H1 (cell line): ENCODE data around the gene PPA1. TPM values are rescaled to one million over a fixed set of nuclear protein-coding genes. Genes with fewer than 3 reads are reported as not detected.

Experiments used
- CTCF ChIA-PET: fragments of 300-600 bp; sonication (Branson Sonifier 250); formaldehyde crosslinking; loops from one replicate; lab custom pipeline; 2021; ENCODE audit not compliant: partially characterized antibody; lab: Charles Lee
- POLR2A ChIA-PET: fragments of 300-600 bp; sonication (Branson Sonifier 250); formaldehyde crosslinking; loops from one replicate; lab custom pipeline; 2021; ENCODE audit warnings: inconsistent platforms; ENCODE audit not compliant: partially characterized antibody; lab: Charles Lee
- DNase-seq, 2 experiments: peaks; one replicate each; pipeline versions ENCODE4 v3.0.0 to v3.0.0-alpha.2; 2010 to 2022; ENCODE audit warnings: low spot score in 2 of 2, low read depth in 1 of 2, mixed read lengths in 1 of 2
- FAIRE-seq: peaks from 2 replicates; lab custom pipeline; 2011; peaks lifted over from hg19 to GRCh38; lab: Jason Lieb, UNC
- H2AFZ ChIP-seq: 2 replicates; pipeline ENCODE4 v1.8.1; 2012; ENCODE audit warnings: low read length, inconsistent platforms
- H2AK5ac ChIP-seq: 2 replicates; pipeline ENCODE4 v1.6.1; 2013; ENCODE audit warnings: low read depth, low read length
- H2BK120ac ChIP-seq: replicated peaks from 2 replicates; pipeline ENCODE3; 2013; ENCODE audit warnings: low read depth, low read length, inconsistent platforms
- H2BK12ac ChIP-seq: 2 replicates; pipeline ENCODE4 v1.6.1; 2013; ENCODE audit warnings: low read depth, low read length
- H2BK15ac ChIP-seq: 2 replicates; pipeline ENCODE4 v1.6.1; 2013; ENCODE audit warnings: low read length
- H2BK20ac ChIP-seq: 2 replicates; pipeline ENCODE4 v1.6.1; 2013; ENCODE audit warnings: low read length
- H2BK5ac ChIP-seq: 2 replicates; pipeline ENCODE4 v1.6.1; 2013; ENCODE audit warnings: low read depth, low read length
- H3K14ac ChIP-seq: 2 replicates; pipeline ENCODE4 v1.6.1; 2013; ENCODE audit warnings: inconsistent platforms; ENCODE audit not compliant: insufficient read length
- H3K18ac ChIP-seq: 2 replicates; pipeline ENCODE4 v1.6.1; 2013; ENCODE audit warnings: low read length; ENCODE audit errors: extremely low read depth
- H3K23ac ChIP-seq: 2 replicates; pipeline ENCODE4 v1.6.1; 2013; ENCODE audit warnings: inconsistent platforms; ENCODE audit not compliant: insufficient read length
- H3K23me2 ChIP-seq: 2 replicates; pipeline ENCODE4 v1.6.1; 2013; ENCODE audit warnings: low read depth, low read length
- H3K27ac ChIP-seq: 2 replicates; pipeline ENCODE4 v1.6.1; 2011; ENCODE audit warnings: low read depth, low read length, inconsistent platforms
- H3K27me3 ChIP-seq, 4 experiments: replicated peaks in 1 of 4; 1 replicate in 1 of 4; 2 replicates in 3 of 4; pipeline versions ENCODE4 v1.6.1 to v1.8.1; 2011 to 2013; ENCODE audit warnings: low read length in 3 of 4, mild to moderate bottlenecking in 3 of 4, inconsistent platforms in 2 of 4, mixed read lengths in 2 of 4, moderate library complexity in 1 of 4; ENCODE audit not compliant: control insufficient read depth in 3 of 4, insufficient read depth in 3 of 4; ENCODE audit errors: extremely low read depth in 1 of 4
- H3K36me3 ChIP-seq, 4 experiments: 2 replicates each; pipeline versions ENCODE4 v1.6.1 to v1.8.1; 2011 to 2013; ENCODE audit warnings: mild to moderate bottlenecking in 4 of 4, low read length in 3 of 4, moderate library complexity in 2 of 4, control low read depth in 1 of 4, inconsistent platforms in 1 of 4; ENCODE audit not compliant: insufficient read depth in 4 of 4, control insufficient read depth in 2 of 4
- H3K4ac ChIP-seq: replicated peaks from 2 replicates; pipeline ENCODE3; 2013; ENCODE audit warnings: low read length, low read depth, mixed read lengths, inconsistent platforms; ENCODE audit not compliant: insufficient read length
- H3K4me1 ChIP-seq, 4 experiments: replicated peaks in 1 of 4; 1 replicate in 1 of 4; 2 replicates in 3 of 4; pipeline versions ENCODE4 v1.6.1 to v1.8.1; 2011 to 2013; ENCODE audit warnings: low read length in 3 of 4, inconsistent platforms in 2 of 4, mixed read lengths in 1 of 4; ENCODE audit not compliant: insufficient read depth in 4 of 4, control insufficient read depth in 3 of 4
- H3K4me2 ChIP-seq, 2 experiments: 2 replicates each; pipeline versions ENCODE4 v1.6.1 to v1.8.1; 2011 to 2013; ENCODE audit warnings: low read depth in 2 of 2, low read length in 2 of 2, control low read depth in 1 of 2, inconsistent platforms in 1 of 2, mild to moderate bottlenecking in 1 of 2; ENCODE audit not compliant: insufficient read depth in 1 of 2
- H3K4me3 ChIP-seq, 4 experiments: fragments of 200-600, 300-600 bp in 1 of 4; sonication (generic), shearing (Covaris generic), sonication (Bioruptor Twin) in 1 of 4; 2 replicates each; pipeline versions ENCODE4 v1.5.1 to v1.8.1; 2011 to 2016; ENCODE audit warnings: low read length in 4 of 4, low read depth in 3 of 4, control low read depth in 2 of 4, inconsistent platforms in 2 of 4, mild to moderate bottlenecking in 2 of 4, mixed read lengths in 1 of 4, moderate library complexity in 1 of 4; ENCODE audit not compliant: insufficient read depth in 2 of 4; ENCODE audit errors: extremely low read depth in 1 of 4
- H3K56ac ChIP-seq: replicated peaks from 2 replicates; pipeline ENCODE3; 2013; ENCODE audit warnings: low read depth, mild to moderate bottlenecking, mixed read lengths, low read length, inconsistent platforms; ENCODE audit not compliant: insufficient read length
- H3K79me1 ChIP-seq: 2 replicates; pipeline ENCODE4 v1.6.1; 2013; ENCODE audit warnings: low read depth, low read length, control low read depth
- H3K79me2 ChIP-seq, 2 experiments: 2 replicates each; pipeline versions ENCODE4 v1.6.1 to v1.8.1; 2012 to 2013; ENCODE audit warnings: low read length in 2 of 2, mild to moderate bottlenecking in 2 of 2, inconsistent platforms in 1 of 2; ENCODE audit not compliant: insufficient read depth in 2 of 2, control insufficient read depth in 1 of 2
- H3K9ac ChIP-seq, 4 experiments: replicated peaks in 1 of 4; 1 replicate in 1 of 4; 2 replicates in 3 of 4; pipeline versions ENCODE4 v1.6.1 to v1.8.1; 2011 to 2013; ENCODE audit warnings: low read depth in 3 of 4, low read length in 3 of 4, control low read depth in 2 of 4, mild to moderate bottlenecking in 2 of 4, moderate library complexity in 2 of 4, inconsistent platforms in 1 of 4; ENCODE audit errors: extremely low read depth in 1 of 4
- H3K9me3 ChIP-seq, 2 experiments: 2 replicates each; pipeline versions ENCODE4 v1.6.1 to v1.8.1; 2012 to 2013; ENCODE audit warnings: mild to moderate bottlenecking in 2 of 2, moderate library complexity in 2 of 2, control low read depth in 1 of 2, inconsistent platforms in 1 of 2, low read depth in 1 of 2, low read length in 1 of 2, mixed read lengths in 1 of 2; ENCODE audit not compliant: insufficient read depth in 2 of 2
- H4K20me1 ChIP-seq, 2 experiments: replicated peaks in 1 of 2; 2 replicates each; pipeline versions ENCODE3 to v1.8.1; 2011 to 2013; ENCODE audit warnings: inconsistent platforms in 2 of 2, low read length in 2 of 2, mild to moderate bottlenecking in 1 of 2; ENCODE audit not compliant: insufficient read depth in 2 of 2, control insufficient read depth in 1 of 2
- H4K5ac ChIP-seq: 2 replicates; pipeline ENCODE4 v1.6.1; 2013; ENCODE audit warnings: low read length, low read depth, mixed read lengths, inconsistent platforms; ENCODE audit not compliant: insufficient read length
- H4K8ac ChIP-seq: 2 replicates; pipeline ENCODE4 v1.8.0; 2013; ENCODE audit warnings: mild to moderate bottlenecking, moderate library complexity, low read length, inconsistent platforms; ENCODE audit not compliant: insufficient read depth; ENCODE audit errors: extremely low read depth
- H4K91ac ChIP-seq: replicated peaks from 2 replicates; pipeline ENCODE3; 2013; ENCODE audit warnings: low read length, mixed read lengths, inconsistent platforms; ENCODE audit not compliant: insufficient read length
- ATF2 ChIP-seq: IDR thresholded peaks from 2 replicates; pipeline ENCODE4 v1.6.1; 2012; ENCODE audit warnings: low read length, inconsistent platforms
- ATF3 ChIP-seq: IDR thresholded peaks from 2 replicates; pipeline ENCODE4 v1.6.1; 2011; ENCODE audit warnings: low read depth, mild to moderate bottlenecking, low read length; ENCODE audit not compliant: insufficient read depth
- BCL11A ChIP-seq, 2 experiments: IDR thresholded peaks; one replicate each; pipeline ENCODE4 v1.6.1; 2011; ENCODE audit warnings: low read depth in 2 of 2, low read length in 2 of 2, mild to moderate bottlenecking in 2 of 2
- BRCA1 ChIP-seq: IDR thresholded peaks from 2 replicates; pipeline ENCODE4 v1.6.1; 2012; ENCODE audit warnings: low read depth, low read length, improper control_type of control experiment
- CEBPB ChIP-seq: IDR thresholded peaks from 2 replicates; pipeline ENCODE4 v1.6.1; 2012; ENCODE audit warnings: low read depth, low read length
- CREB1 ChIP-seq: IDR thresholded peaks from 2 replicates; pipeline ENCODE4 v1.6.1; 2012; ENCODE audit warnings: inconsistent platforms
- EGR1 ChIP-seq: IDR thresholded peaks from 2 replicates; pipeline ENCODE4 v1.6.1; 2011; ENCODE audit warnings: low read depth, low read length, borderline replicate concordance
- HDAC6 ChIP-seq: IDR thresholded peaks from one replicate; pipeline ENCODE4 v1.7.1; 2012; ENCODE audit warnings: low read depth, mild to moderate bottlenecking, inconsistent platforms, low read length, moderate library complexity
- RBBP5 ChIP-seq: IDR thresholded peaks from 2 replicates; pipeline ENCODE4 v1.7.1; 2012; ENCODE audit warnings: low read depth, mild to moderate bottlenecking, inconsistent platforms, low read length, moderate library complexity, borderline replicate concordance
- SAP30 ChIP-seq: fragments of 300-600 bp; sonication (generic); IDR thresholded peaks from 2 replicates; pipeline ENCODE4 v1.7.1; 2012; ENCODE audit warnings: low read length, moderate library complexity, mild to moderate bottlenecking, inconsistent platforms; ENCODE audit not compliant: insufficient read depth, insufficient replicate concordance
- SIX5 ChIP-seq: IDR thresholded peaks from 2 replicates; pipeline ENCODE4 v1.6.1; 2011; ENCODE audit warnings: mild to moderate bottlenecking, low read depth, low read length
- WGBS, 2 experiments: shearing (Covaris generic) in 1 of 2; methylation state at CpG; one replicate each; pipeline versions ENCODE4 v1.1.6 to v1.1.7; 2013 to 2015; ENCODE audit warnings: low lambda C conversion rate in 2 of 2, mixed read lengths in 2 of 2, inconsistent platforms in 1 of 2, low coverage in 1 of 2, missing lambda C conversion rate in 1 of 2; ENCODE audit not compliant: insufficient replicate concordance in 2 of 2, insufficient coverage in 1 of 2, insufficient read length in 1 of 2; ENCODE audit errors: extremely low coverage in 1 of 2, missing lambda C conversion rate in 1 of 2; 5-methylcytosine and 5-hydroxymethylcytosine counted together
- polyA plus RNA-seq, 7 experiments: library from polyadenylated mRNA; depleted of rRNA in 3 of 7; stranded (reverse) in 5 of 7; unstranded in 2 of 7; fragments of >200 nt in 5 of 7; fragments of 200-250 nt in 2 of 7; gene quantifications; 1 replicate in 5 of 7; 2 replicates in 1 of 7; 4 replicates in 1 of 7; pipeline versions ENCODE4 v1.2.1 to v1.2.3, GENCODE V29; 2011 to 2013; ENCODE audit warnings: missing spikeins in 2 of 7, mixed read lengths in 2 of 7
- total RNA-seq: library from RNA; stranded (reverse); fragmentation: NEBNext Ultra II Directional; extraction: Animal tissue kit (Norgen Biotek cat#: 25700); gene quantifications from 2 replicates; pipeline ENCODE4 v1.2.1, GENCODE V29; 2021

The PPA1 gene
- total and polyA plus RNA-seq, 2 of the 8 experiments (the other 6 are each of a cell fraction or from before 2014, with no cell fraction given), result 77.0 to 191 TPM

GRCh38 chr10:70188768-70189167 is 44.5 kb downstream of the PPA1 start:
- ChIA-PET CTCF (interaction anchor here (0.6 to 3.1 kb wide), 3 partner anchors 38 to 270 kb away, joined by 3 to 8 read pairs (median 3); no protein-coding TSS in a partner anchor), POLR2A (no interaction called here)
- H3K79me2 ChIP-seq, result no peaks in the 10 kb centered on the region
- no peaks in the 10 kb centered on the region for H3K79me1 ChIP-seq
- no peak overlapping the region for H3K23ac ChIP-seq
- H2BK12ac ChIP-seq, result no peak overlapping the region
- 0 out of 7 replicates have a peak, but pooled peaks cover 0 to 3% (median 0%) of the 10 kb centered on the region in 4 experiments for H3K27me3 ChIP-seq
- no peaks in the 10 kb centered on the region for H3K36me3 ChIP-seq
- H3K4me1 ChIP-seq, result no peaks in the 10 kb centered on the region
- no peak overlapping the region for H3K4ac ChIP-seq
- H4K91ac ChIP-seq, result no peak overlapping the region
- H4K5ac ChIP-seq, result no peak overlapping the region
- no peak overlapping the region for H2BK120ac ChIP-seq
- H3K27ac ChIP-seq, result no peak overlapping the region
- no peak overlapping the region for H3K14ac ChIP-seq
- no peak overlapping the region for H3K18ac ChIP-seq
- H3K23me2 ChIP-seq, result no peaks in the 10 kb centered on the region
- H2AFZ ChIP-seq, result no peak overlapping the region
- no peak overlapping the region for H3K56ac ChIP-seq
- H4K8ac ChIP-seq, result no peak overlapping the region
- FAIRE-seq (no peak), DNase-seq (no peak)
- no peak overlapping the region for H2BK5ac ChIP-seq
- H2AK5ac ChIP-seq, result no peak overlapping the region
- H3K4me2 ChIP-seq, result no peak overlapping the region
- H2BK20ac ChIP-seq, result no peak overlapping the region
- 85% methylated on average over 1 of the region's 1 CpG; no CpG with 5 or more reads in 1 of the 2 experiments for WGBS, 2 experiments
- no peaks in the 10 kb centered on the region for H3K9me3 ChIP-seq
- H2BK15ac ChIP-seq, result no peak overlapping the region
- no peak overlapping the region for H3K9ac ChIP-seq
- H3K4me3 ChIP-seq, result no peak overlapping the region
- H4K20me1 ChIP-seq, result no peaks in the 10 kb centered on the region
- TF ChIP-seq SAP30 (no peak), SIX5 (no peak), EGR1 (no peak), ATF3 (no peak), CREB1 (no peak), HDAC6 (no peak), RBBP5 (no peak), CEBPB (no peak), BCL11A (IDR thresholded peaks at IDR 0.05; ENCODE audit: low read depth in 2 of 2, low read length in 2 of 2) (no peak), BRCA1 (no peak), ATF2 (no peak)
